Sigmoid colon (tissue), 3 donors: ENCODE results near the gene LRRC30.

ENCODE experiments used
- POLR2A ChIP-seq, 2 donors: fragments of 450-650 bp; IDR thresholded peaks; one replicate each; pipeline ENCODE4 v1.6.1; 2016; ENCODE audit warnings: antibody characterized with exemption in 2 of 2, mild to moderate bottlenecking in 2 of 2, moderate library complexity in 2 of 2
- TF ChIP-seq, protein P1 (sequence below), 4 experiments: fragments of 450-650 bp in 3 of 4; fragments of 200-600 bp in 1 of 4; IDR thresholded peaks; one replicate each; pipeline ENCODE4 v1.5.1; 2016 to 2019; ENCODE audit warnings: antibody characterized with exemption in 4 of 4, mild to moderate bottlenecking in 3 of 4, moderate library complexity in 2 of 4

DNA sequence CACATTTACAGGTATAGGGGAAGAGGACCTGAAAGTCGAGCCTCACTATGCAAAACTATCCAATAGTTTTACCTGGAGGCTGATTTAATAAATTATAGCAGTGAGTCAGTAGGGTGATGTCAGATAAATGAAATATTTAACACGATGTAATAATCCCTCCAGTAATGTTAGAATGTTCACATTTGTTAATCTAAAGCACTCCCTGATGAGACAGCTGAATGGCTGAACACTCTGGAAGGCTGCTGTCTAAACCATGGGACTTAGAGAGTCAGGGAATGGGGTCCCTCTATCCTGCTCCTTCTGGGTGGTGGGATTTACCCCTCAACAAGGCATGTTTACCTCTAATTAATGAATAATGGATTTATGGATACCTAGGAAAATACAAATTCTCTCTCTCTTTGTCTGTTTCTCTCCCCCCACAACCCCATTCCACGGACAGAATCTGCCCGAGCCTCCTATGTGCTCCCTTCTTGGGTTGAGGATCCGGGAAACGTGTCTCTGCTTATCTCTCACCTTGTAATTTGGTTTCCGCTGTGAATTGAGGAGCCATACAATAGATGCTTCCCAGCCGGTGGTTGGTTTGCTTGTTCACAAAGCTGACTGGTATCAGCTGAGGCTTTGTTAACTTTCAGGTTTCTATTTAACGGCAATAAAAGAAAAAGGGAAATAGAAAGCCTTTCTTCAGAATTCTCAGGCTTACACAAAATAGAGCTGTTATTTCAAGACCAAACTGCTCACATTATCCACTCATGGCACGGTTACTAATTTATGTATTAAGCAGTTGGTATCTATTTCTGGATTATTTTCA, 25.9 kb downstream of the LRRC30 start:
- TF ChIP-seq, protein P1, sequence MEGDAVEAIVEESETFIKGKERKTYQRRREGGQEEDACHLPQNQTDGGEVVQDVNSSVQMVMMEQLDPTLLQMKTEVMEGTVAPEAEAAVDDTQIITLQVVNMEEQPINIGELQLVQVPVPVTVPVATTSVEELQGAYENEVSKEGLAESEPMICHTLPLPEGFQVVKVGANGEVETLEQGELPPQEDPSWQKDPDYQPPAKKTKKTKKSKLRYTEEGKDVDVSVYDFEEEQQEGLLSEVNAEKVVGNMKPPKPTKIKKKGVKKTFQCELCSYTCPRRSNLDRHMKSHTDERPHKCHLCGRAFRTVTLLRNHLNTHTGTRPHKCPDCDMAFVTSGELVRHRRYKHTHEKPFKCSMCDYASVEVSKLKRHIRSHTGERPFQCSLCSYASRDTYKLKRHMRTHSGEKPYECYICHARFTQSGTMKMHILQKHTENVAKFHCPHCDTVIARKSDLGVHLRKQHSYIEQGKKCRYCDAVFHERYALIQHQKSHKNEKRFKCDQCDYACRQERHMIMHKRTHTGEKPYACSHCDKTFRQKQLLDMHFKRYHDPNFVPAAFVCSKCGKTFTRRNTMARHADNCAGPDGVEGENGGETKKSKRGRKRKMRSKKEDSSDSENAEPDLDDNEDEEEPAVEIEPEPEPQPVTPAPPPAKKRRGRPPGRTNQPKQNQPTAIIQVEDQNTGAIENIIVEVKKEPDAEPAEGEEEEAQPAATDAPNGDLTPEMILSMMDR (IDR thresholded peaks at IDR 0.05): no peak
- TF ChIP-seq POLR2A (IDR thresholded peaks at IDR 0.05): no peak
